ENCODE data around the gene LUZP2.

LUZP2 gene

GRCh38 chr11:24635588-24636290, 138.9 kb downstream of the LUZP2 start:
- no peak for DNase-seq (ENCODE audit: low spot score)

DNA sequence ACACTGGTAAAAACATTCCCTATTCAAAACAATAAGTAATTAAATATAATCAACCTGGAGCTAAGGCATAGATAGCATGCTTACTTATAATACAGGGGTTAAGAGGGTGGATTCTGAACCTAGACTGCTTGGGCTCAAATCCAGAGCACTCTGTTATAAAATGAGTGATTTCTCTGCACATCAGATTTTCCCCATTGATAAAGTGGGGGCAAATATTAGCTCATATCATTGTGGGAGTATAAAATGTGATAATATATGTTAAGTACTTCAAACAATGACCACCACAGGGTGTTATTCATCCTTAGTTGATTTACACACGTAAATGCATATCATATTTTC, 139.4 kb downstream of the LUZP2 start:
- DNase-seq (ENCODE audit: low spot score): no peak

DNA sequence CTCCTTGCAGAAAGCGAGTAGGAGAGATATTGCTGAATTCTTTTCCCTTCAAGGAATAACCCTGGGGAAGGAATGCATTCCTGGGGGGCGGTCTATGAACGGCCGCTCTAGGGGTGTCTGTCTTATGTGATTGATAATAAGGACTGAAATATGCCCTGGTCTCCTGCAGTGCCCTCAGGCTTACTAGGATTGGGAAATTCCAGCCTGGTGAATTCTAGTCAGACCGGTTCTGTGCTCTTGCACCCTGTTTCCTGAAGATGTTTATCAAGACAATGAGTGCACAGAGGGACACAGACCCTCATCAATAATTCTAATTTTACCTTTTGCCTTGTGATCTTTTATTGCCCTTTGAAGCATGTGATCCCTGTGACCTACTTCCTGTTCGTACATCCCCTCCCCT, 140.7 kb downstream of the LUZP2 start:
- DNase-seq (ENCODE audit: low spot score): no peak

DNA sequence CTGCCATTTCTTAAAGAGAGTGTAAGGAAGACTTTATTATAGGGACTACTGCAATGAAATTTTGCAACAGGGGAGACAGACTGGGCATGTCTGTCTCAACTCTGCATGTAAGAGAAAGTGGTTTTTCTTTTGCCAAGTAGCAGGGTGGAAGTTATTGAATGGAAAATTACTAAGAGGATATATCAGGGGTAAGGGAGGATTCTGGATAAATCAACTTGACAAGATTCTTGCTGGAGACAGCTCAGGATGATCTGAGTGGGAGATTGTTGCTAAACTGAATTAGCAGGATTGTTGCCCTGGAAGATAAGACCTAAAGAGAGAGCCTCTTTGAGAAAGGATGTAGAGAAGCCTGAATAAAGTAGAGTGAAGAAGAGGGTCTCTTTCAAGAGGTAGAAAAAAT, 145.8 kb downstream of the LUZP2 start:
- no peak for DNase-seq (ENCODE audit: low spot score)

GRCh38 chr11:24645563-24645962, 148.7 kb downstream of the LUZP2 start:
- DNase-seq (ENCODE audit: low spot score): no peak

GRCh38 chr11:24651873-24652272, 155.0 kb downstream of the LUZP2 start:
- no peak for DNase-seq (ENCODE audit: low spot score)

- no peak for DNase-seq (ENCODE audit: low spot score)
Observed at GRCh38 chr11:24653901-24654300, 157.0 kb downstream of the LUZP2 start.

DNA sequence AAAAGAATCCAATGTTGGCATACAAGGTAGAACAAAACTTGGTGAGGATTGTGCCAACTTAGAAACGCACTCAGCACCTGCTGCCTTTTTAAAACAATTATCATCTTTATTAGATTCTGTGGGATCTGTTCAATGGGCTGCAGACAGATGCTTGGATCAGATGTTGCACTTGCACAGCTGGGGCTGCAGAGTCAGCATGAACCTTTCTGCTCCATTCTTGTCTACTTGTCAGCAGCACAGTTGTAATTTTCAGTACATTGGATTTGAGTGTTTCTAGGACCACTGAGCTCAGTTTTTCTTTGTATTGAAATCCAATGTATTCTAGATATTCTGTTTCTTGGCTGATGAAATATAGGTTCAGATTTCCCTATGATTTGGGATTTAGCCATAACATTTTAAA, 164.5 kb downstream of the LUZP2 start:
- DNase-seq (ENCODE audit: low spot score): no peak

- no peak for DNase-seq (ENCODE audit: low spot score)
Observed at GRCh38 chr11:24664399-24664798, 167.5 kb downstream of the LUZP2 start.

DNA sequence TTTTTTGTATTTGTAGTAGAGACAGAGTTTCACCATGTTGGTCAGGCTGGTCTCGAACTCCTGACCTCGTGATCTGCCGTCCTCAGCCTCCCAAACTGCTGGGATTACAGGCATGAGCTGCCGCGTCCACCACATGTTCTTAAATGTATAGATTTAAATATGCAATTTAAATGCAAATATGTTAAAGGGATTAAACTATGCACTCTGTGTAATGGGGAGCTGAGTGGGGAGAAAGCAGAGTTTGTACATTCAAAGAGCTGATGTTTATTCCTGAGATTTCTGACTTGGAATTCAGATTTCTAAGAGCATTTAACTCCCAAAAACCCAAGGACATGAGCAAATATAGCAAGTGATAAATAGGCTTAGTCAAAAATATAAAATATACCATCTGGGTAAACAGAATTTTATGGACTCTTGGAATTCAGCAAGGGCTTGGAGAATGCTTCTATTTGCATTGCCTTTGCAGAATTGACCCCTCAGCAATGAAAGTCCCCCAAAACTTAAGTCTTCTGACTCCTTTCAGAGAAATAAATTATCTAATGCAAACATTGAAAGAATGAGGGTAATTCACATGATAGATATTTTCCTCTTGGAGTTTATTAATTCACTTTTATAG, 170.6 kb downstream of the LUZP2 start:
- no peak for DNase-seq (ENCODE audit: low spot score)

GRCh38 chr11:24678703-24679348, 182.0 kb downstream of the LUZP2 start:
- no peak for DNase-seq (ENCODE audit: low spot score)

DNA sequence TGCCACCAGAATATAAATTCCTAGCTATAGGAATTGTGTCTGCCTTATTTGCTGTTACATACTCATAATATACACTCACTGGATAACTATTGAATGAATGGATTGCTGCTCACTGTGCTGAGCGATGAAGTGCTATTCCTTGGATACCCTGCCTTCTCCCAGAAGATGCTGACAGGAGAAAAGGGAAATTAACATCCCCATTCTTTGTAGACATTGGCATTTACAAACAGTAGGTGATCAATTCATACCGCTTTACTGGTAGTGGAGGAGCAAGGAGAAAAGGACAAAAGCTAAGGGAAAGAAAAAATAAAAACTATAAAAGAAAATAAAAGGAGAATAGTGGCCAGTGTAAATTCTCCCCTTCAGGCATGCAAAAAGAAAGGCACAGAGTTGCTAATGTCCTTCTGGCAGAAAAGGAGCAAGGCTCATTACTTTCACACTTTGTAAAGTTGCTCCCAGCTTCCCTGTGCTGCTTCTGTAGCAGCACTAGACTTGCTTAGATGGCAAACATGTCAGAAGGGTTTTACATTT, 183.0 kb downstream of the LUZP2 start:
- no peak for DNase-seq (ENCODE audit: low spot score)

DNA sequence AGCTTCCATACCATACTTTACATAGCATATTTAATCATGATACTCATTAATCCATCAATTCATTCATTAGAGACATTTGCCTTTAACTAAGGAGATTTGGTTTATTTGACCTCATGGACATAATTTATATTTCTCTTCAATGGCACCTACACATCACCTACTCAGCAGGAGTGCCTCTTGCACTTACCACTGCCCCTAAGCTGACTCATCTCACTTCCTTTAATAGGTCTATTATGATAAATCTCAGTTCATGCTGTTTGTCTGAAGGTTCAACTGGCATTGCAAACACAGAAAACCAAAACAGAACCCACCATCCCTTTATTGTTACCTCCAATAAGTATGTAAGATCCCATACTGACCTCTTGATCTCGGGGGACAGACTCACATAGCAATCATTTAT, 186.7 kb downstream of the LUZP2 start:
- DNase-seq (ENCODE audit: low spot score): no peak

GRCh38 chr11:24685821-24686220, 189.0 kb downstream of the LUZP2 start:
- DNase-seq (ENCODE audit: low spot score): no peak

DNA sequence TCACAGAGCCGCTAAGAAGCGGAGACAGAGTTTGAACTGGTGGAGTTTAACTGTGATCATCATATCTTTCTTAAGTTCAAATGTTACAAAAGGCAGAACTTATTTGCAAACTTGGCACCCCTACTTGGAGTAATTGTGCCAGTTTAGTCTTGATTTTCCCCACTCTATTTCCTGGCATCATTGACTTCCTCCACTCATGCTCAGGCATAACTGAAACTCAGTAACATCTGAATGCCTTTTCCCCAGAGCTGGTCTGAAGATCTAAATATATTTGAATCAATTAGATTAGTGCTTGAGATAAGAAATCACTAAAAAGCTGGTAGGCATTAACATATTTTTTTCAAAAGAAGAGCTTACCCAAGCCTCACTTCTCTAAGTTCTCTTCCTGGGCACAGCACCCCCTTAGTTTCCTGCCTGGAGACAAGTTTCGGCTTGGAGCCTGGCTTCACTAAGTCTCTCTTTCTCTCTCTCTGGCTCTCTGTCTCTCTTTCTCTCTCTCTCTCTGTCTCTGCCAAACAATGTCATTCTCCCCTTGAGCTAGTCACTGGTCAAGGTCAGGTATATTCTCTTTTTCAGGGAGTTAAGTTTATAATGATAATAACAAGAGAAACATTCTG, 190.8 kb downstream of the LUZP2 start:
- DNase-seq (ENCODE audit: low spot score): no peak

DNA sequence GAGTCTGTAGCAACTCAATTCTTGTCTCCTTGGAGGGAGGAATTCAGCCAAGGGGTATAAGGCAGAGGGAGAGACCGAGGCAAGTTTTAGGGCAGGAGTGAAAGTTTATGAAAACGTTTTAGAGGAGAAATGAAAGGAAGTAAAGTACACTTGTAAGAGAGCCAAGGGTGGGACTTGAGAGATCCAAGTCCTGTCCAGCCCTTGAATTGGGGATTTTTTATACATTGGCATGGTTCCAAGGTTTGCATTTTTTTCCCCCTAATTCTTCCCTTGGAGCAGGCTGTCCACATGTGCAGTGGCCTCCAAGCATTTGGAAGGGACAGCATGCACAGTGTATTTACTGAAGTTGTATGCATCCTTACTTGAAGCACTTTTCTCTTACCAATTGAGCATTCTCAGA, 192.1 kb downstream of the LUZP2 start:
- no peak for DNase-seq (ENCODE audit: low spot score)

DNA sequence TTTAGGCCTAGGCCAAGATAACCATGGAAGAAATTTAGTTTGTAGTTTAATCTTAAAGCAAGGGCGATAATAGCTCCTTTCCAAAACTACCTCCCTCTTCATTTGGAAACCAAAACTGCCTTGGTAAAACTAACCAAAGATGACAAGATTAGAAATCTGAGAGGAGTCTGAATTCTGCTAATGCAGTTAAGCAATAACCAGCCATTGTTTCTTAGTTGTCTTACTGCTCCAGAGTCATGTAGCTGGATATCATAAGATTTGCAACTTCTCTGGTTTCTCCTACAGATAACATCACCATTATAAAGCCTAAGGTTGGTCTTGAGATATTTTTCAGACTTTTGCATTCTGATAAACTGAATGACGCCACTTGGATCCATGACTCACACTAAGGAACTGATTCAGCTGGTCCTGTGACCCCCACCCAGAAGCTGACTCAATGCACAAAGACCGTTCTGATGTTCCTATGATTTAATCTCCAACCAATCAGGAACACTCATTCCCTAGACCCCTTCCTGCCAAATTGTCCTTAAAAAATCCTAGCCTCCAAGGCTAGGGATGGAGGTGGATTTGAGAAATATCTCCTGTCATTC, 200.8 kb downstream of the LUZP2 start:
- no peak for DNase-seq (ENCODE audit: low spot score)

GRCh38 chr11:24704716-24705115, 207.9 kb downstream of the LUZP2 start:
- DNase-seq (ENCODE audit: low spot score): no peak

- DNase-seq (ENCODE audit: low spot score): no peak
Observed at GRCh38 chr11:24705474-24705873, 208.6 kb downstream of the LUZP2 start.

DNA sequence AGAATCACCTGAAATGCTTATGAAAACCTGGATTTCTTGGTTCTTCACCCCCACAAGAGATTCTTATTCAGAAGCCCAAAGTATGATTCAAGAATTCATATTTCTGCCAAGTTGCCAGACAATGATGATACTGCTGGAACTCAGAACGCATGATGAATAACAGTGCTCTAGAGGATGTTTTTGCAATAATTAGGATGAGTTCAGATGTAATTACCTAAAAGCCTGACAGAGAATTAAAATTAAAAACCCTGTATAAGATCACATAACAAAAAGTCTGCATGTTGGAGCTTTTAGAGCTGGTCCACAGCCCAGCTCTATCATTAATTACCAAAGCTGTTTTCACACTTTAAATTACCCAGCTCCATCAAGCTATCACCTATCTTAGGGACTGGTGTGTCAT, 211.8 kb downstream of the LUZP2 start:
- DNase-seq (ENCODE audit: low spot score): no peak

- no peak for DNase-seq (ENCODE audit: low spot score)
Observed at GRCh38 chr11:24709928-24710565, 213.2 kb downstream of the LUZP2 start.

DNA sequence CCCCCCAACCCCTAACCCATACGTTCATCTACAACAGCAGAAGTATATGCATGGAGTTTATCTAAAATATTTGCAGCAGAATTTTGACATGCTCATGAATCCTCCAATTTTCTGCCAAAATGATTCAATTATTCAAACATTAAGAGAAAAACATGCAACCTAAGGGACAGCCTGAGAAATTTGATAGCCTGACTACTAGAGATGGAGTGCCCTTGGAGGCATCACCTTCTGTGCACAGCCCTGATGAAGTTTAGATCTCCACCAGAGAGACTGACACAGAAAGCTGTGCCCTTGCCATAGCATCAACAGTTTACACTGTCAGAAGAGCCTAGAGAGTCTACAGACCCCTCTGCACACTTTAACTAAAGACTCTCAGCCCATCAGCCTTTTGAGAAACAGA, 217.7 kb downstream of the LUZP2 start:
- no peak for DNase-seq (ENCODE audit: low spot score)

All from left forelimb (tissue), 1 donor.